ENCODE results near the gene SREBF1.

Gene SREBF1

DNA sequence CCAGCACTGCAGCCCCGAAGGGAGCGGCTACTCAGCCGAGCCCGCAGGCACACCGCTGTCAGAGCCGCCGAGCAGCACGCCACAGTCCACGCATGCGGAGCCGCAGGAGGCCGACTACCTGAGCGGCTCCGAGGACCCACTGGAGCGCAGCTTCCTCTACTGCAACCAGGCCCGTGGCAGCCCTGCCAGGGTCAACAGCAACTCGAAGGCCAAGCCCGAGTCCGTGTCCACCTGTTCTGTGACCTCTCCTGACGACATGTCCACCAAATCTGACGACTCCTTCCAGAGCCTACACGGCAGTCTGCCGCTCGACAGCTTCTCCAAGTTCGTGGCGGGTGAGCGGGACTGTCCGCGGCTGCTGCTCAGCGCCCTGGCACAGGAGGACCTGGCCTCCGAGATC is 42.4 kb downstream of the SREBF1 start:
- no peak for DNase-seq (ENCODE audit: low spot score)

DNA sequence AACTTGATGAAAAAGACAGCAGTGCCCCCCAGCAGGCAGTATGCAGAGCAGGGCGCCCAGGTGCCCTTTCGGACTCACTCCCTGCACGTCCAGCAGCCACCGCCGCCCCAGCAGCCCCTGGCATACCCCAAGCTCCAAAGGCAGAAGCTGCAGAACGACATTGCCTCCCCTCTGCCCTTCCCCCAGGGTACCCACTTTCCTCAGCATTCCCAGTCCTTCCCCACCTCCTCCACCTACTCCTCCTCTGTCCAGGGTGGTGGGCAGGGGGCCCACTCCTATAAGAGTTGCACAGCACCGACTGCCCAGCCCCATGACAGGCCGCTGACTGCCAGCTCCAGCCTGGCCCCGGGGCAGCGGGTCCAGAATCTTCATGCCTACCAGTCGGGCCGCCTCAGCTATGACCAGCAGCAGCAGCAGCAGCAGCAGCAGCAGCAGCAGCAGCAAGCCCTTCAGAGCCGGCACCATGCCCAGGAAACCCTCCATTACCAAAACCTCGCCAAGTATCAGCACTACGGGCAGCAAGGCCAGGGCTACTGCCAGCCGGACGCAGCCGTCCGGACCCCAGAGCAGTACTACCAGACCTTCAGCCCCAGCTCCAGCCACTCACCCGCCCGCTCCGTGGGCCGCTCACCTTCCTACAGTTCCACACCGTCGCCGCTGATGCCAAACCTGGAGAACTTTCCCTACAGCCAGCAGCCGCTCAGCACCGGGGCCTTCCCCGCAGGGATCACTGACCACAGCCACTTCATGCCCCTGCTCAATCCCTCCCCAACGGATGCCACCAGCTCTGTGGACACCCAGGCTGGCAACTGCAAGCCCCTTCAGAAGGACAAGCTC is 43.2 kb downstream of the SREBF1 start:
- DNase-seq (ENCODE audit: low spot score): no peak

DNA sequence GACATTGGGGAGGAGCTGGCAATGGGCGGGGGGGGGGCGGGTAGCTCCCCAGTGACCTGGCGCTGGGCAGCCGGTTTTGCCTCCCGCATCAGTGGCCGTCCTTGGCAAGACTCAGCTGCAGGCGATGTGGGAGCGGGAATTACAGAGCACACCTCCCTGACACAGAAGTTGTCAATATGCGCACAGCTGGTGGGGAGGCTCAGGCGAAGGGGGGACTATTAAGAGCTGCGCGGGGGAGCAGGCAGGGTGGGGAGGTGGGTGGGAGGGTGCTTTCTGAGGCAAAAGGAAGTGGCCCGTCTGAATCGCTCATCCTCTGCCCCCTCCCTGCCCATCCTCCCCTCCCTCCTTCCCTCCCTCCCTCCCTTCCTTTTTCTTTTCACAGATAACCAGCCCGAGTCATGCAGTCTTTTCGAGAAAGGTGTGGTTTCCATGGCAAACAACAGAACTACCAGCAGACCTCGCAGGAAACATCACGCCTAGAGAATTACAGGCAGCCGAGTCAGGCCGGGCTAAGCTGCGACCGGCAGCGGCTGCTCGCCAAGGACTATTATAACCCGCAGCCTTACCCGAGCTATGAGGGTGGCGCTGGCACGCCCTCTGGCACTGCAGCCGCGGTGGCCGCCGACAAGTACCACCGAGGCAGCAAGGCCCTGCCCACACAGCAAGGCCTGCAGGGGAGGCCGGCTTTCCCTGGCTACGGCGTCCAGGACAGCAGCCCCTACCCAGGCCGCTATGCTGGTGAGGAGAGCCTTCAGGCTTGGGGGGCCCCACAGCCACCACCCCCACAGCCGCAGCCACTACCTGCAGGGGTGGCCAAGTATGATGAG is 44.0 kb downstream of the SREBF1 start:
- DNase-seq (ENCODE audit: low spot score): peak; percentile 46

DNA sequence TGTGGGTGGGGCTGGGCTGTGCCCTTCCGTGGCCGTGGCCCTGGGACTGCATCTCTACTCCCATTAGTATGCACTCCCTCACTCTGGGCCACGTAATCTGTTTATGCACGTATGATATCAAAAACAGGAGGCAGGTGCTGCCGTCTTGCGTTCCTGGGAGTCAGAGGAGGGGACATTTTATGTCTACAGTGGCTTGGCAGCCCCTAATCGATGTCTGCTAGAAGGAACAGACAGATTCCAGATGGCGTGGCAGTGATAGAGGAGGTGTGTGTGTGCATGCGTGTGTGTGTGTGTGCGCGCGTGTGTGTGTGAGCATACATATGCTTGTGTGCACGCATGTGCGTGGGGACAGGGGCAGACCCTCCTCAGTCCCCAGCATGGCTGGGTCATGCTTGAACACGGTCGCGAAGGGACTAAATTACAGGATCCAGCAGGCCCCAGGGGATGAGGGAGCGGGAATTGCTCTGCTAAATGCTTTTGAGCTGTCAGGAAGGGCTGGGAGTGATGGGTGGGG is 44.7 kb downstream of the SREBF1 start:
- DNase-seq (ENCODE audit: low spot score): no peak

DNA sequence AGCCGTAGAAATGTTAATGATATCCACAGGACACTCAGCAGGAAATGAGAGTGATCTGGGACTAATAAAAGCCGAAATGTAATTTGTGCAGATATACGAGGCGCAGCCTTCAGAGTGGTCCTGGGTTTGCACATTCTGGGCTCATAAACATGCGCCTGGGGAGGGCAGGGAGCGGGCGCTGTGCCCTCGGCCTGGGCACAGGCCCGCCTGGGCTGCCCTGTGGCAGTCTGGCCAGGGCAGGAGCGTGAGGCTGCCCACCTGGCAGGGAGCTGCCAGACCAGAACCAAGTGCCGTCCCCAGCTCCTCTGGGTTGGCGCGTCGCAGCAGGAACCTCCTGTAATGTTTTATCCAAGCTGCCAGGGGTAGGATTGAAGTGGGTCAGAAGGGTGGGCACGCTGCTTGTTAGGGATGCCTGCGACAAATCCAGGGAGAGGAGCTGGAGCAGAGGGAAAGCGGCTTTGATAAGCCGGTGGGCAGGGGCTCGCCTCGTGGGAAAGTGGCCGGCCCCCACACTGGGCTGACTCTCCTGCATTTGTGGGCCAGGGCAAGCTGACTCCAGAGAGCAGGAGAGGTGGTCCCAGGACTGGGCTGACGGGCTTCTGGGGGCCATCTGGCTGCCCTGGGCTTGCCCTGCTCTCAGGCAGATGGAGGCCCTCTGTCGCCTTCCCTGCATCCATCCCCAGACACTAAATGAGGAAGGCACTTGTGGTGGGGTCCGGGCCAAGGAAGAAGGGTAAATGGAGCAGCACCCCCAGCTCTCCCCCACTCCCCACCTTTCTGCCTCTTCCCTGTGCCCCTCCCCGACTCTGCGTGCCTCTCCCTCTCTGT is 45.9 kb downstream of the SREBF1 start:
- no peak for DNase-seq (ENCODE audit: low spot score)

DNA sequence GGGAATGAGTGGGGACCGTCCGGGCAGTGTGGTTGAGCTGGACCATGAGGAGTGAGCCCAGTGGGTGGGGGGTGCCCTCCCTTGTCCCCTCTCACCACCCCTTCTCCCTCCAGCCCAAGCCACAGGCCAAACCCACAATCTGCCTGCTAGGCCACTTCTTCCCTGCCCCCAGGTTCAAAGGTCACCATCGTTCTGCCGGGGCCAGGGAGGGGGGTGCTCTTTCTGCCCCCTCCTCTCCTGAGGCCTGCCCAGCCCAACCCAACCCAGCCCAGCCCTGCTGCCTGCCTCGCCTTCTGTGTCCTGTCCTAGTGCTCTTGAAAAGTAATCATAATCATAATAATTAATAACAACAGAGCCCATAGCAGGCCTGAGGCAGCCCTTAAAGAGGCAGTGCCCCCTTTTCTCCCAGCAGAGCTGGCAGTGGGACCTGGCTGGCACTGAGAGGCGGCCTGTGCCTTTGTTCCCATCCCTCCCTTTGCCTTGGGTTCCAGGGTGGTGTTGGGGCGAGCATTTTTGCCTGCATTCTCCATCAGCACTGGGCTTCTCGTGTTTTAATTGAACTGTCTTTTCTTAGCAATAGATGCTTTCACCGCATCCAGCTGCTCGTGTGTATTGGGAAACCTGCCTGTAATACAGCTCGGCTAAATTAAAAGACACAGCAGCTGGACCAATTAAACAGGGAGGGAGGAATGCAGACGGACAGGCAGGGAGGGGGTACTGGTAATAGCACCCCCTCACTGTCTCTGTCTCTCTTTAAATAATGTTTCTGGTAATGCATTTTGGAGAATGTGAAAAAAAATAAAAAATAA is 46.8 kb downstream of the SREBF1 start:
- DNase-seq (ENCODE audit: low spot score): no peak

DNA sequence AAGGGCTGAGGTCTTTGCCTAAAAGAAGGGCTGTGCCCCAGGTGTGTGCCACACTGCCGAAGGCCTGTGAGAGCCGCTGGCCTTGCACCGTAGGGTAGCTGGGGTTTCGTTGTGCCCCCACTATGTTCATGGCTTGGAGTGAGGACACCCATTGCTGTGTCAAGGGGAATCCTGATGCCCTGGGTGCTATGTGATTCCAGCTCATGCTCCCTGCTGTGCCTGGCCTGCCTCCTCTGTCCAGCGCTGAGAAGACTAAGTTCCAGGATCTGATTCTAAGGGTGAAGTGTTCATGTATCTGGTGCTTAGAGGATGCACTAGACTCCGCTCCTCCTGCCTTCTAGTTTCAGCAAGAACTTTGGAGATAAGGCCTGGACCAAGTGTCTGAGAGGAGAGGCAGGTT is 47.4 kb downstream of the SREBF1 start:
- no peak for DNase-seq (ENCODE audit: low spot score)

DNA sequence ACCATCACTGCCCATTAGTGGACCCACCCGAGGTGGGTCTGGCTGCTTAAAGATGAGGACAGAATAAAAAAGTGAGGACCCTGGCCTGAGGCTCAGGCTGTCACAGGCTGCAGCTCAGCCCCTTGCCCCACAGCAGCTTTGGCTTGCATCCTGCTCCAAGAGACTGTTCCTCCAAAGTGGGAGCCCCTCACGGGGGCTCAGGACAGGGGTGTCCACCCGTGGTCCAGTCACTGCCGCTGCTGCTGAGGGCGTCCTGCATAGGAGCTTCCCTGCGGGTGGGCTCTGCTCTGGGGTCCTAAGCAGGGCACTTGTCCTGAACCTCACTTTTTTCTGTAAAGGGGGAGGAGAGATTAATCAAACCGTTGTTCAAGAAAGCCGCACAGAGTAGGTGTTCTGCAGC is 47.8 kb downstream of the SREBF1 start:
- no peak for DNase-seq (ENCODE audit: low spot score)

DNA sequence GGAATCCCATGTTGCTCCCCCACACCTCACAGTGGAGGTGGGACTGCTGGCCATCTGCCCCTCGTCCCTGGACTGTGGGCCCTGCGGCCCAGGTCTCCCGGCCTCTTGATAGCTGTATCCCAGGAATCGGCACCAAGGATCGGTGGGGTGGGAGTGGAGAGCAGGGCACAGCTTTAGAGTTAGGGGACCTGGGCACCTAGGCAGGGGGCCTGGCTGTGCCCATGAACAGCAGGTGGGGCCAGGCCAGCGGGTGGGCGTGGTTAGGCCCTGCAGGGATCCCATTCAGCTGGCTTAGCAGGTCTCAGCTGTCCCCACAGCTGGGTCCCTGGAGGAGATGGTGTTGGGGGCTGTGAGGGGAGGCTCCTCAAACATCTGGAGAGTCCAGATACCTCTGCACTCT is 49.2 kb downstream of the SREBF1 start:
- no peak for DNase-seq (ENCODE audit: low spot score)

DNA sequence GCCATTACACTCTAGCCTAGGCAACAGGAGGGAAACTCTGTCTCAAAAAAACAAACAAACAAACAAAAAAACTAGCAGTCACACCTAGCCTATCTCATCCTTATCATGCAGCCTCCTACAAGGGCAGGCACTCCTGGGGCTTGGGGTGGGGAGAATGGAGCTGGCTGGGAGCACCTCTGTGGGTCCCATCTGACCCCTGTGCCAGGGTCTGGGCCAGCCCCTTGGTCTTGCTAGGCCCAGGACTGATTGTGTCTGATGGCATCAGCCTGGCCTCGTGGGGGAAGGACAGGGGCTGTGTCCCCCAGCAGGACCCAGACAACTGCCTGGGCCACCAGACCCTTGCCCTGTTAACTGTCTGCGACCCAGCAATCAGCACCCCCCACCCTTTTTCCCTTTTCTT is 49.8 kb downstream of the SREBF1 start:
- no peak for DNase-seq (ENCODE audit: low spot score)

DNA sequence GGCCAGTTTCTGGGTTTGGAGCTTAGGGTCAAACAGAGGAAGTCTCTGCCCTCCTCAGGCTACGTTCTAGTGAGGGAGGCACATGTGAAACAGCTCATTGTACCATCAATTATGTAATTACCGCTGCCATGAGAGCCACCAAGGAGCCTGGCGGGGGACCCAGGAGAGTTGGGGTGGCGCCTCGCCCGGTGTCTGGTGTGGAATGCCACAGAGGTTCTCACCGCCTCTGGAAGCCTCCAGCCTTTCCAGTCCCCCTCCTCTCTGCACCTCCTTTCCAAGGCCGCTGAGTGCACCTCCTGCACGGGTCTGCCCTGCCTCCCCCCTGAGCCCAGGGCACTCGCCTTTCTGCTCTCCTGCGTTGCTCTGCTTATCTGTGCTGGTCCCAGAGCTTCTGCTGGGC is 51.4 kb downstream of the SREBF1 start:
- no peak for DNase-seq (ENCODE audit: low spot score)

DNA sequence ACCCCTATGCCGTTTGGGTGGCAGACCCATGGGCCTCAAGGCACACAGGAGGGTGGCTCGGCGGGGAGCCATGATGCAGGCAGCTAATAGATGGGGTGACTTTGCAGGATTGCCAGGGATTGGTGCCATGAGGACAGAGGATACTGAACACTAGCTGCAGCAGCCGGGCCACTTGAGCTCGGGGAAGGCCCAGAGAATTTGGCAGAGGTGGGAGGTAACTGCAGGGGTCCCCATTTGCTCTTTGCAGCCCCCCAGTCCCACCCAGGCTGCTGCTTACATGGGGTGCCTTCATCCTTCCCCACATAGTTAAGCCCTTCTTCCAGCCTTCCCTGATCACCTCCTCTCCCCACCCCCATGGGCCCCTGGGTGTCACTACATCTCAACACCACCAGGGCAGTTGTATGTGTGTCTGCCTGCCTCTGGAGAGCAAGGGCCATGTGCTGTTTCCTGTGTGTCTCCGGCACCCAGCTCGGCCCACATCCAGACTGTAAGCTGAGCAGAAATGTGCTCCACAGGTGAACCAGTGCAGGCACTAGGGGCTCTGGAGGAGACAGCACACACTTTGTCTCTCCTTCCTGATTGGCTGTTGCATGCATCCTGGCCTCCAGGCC is 52.0 kb downstream of the SREBF1 start:
- no peak for DNase-seq (ENCODE audit: low spot score)

DNA sequence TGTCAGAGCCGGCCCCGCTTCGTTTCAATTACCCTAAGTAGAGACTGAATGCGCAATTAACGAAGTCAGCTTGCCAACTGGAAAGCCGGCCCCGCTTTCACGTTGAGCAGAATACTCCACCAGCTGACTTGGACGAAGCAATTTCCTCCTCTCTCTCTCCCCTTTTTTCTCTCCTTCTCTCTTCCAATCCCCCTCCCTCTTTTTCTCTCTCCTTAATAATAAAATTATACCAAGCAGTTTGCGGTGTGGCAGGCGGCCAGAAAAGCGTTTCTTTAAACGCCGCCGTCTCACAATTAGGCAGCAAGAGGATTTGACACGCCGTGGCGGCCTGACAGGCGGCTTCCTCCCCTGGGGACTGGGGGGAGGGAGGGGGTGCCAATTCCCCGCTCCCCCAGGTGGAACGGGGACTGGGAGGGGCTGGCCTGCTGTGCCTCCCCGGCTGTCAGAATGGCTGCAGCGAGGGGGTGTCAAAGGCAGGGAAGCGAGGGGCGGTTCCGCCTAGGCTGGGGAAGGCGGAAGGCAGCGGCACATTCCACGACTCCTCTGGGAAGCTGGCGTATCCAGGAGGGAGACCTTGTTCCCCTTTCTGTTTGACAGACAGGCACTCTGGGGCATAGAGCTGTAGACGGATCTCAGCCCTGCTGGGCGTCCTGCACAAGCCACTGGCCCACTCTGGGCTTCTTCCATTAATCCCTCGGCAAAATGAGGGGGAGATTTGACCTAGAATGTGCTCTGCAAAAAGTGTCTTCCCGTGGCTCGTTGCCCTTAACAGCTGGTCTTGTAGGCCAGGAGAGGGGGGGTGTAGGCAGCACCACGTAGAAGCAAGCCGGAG is 52.7 kb downstream of the SREBF1 start:
- DNase-seq (ENCODE audit: low spot score): no peak

DNA sequence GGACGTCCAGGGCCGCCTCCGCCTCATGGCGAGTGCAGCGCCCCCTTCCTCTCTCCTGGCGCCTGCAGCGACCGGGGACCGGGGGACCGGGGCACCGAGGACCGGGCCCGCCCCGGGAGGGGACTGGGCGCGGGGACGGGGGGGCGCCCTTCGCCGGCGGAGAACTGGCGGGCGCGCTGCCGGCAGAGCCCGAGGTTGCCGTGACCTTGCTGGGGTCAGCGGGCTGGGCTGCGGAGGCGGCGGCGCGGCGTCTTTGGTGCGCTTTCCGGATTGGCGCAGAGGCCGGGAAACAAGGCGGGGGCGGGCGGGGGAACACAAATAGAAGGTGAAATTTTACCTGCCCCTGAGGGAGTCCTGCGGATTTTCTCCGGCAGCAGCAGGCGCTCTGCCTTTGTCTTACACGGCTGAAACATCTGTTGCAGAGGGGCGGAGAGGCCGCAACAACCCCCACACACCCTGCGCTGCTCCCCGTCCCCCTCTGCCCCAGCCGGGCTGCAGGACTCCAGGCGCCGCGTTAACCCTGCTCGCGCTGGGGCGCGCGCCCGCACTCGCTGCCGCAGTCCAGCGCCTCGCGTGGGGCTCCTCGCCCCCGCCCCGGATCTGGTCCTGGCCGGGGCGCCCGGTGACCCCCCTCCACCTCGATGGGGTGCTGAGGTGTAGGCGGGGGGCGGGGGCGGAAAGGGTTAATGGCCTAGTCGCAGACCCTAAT is 53.5 kb downstream of the SREBF1 start:
- DNase-seq (ENCODE audit: low spot score): no peak

DNA sequence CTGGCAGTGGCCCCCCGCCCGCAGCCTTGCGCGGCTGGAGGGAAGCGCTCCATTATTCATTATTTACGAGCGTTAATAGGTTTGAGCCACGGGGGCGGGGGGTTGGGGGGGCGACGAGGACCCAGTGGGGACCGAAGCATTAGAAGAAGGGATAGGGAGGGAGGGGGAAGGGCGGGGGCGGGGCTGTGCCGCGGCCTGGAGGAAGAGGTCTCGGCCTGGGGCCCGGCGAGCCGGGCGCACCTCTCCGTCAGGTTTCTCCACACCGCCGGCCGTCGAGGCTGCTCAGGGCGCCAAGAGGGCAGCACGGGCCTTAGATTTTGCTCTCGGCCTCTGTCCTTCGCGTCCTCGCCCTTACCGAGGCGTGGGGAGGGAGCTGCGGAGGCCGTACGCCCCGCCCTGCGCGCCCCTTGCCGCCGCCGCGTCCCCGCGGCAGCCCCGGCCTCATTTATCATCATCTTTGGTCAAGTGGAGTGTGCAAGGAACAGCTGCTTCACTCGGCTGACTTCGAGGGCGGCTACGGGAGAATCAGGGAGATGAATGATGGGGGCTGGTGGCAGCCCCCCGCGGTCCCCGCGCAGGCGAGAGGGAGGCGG is 54.2 kb downstream of the SREBF1 start:
- no peak for DNase-seq (ENCODE audit: low spot score)

DNA sequence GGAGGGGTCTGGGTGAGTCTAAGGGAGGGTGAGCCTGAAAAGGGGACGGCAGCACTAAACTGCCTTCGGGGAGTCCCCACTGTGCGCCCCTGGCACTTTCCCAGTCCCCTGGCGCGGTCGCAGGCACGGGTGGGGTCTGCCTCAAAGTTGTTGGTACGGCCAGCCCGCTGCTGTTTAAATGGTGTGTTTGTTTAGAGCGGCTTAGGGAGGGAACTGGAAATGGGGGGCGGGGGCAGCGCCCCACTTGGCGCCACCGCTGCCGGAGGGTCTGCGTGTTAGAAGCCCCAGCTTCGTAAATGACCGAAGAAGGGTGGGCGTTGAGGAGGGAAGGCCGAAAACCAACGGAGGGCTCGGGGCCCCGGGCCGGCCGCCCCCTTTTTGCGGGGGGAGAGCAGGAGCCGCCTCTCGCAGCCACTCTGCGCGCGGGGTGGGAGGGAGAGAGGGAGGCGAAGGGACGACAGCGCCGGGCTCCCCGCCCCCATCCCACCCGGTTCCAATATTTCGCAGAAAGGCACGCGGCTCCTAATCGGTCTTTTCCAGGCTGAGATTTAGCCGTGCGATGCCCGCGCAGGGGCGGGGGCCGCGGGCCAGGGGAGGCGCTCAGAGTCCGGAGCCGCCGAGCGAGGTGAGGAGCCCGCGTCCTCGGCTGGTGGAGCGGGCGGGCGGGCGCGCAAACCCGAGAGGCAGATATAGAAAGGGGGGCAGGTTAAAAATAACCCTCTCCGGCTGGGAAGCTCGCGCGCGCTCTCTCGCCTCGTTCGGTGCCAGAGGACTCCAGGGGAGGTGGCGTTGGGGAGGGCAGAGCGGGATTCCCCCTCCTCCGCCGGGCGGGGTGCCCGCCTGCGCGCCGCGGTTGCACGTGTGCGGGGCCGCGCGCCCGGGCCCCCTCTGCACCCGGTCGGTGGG is 54.9 kb downstream of the SREBF1 start:
- no peak for DNase-seq (ENCODE audit: low spot score)

DNA sequence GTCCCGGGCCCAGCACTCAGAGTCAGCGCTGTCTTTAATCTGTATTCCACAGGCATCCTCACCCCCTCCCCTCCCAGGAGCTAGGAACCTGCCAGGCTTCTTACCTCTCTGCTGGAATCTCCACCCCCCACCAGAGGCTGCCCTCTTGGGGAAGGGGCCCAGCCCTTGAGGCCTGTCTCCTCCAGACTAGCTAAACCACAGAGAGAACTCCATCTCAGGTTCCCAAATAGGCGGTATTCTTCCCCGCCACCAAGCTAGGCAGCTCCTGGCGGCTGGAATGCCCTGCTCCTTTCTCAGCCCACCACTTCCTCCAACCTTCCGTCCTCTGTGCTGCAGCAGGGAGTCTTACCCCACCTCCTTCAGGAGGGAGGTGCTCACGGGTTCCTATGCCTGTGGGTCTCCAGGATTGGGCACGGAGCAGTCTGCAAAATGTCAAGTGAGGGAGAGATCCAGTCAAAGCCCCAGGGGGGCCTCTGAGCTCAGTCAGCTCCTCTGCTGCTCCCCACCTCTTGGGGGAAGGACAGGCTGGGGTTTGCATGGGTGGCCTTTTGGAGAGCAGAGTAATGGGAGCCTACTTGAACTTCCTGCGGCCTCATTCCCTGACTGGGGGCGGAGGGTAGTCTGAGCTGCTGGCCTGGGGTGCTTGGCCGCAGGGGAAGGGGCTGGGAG is 55.7 kb downstream of the SREBF1 start:
- DNase-seq (ENCODE audit: low spot score): no peak
